DMS53 (cell line): ENCODE data around the gene PBX4.

Experiments used
- DNase-seq: peaks from one replicate; lab custom pipeline; 2025; lab: John Stamatoyannopoulos, UW

Gene PBX4

GRCh38 chr19:19588546-19588945, 29.9 kb downstream of the PBX4 start:
- DNase-seq = no peak

GRCh38 chr19:19587771-19588170, 30.7 kb downstream of the PBX4 start:
- no peak for DNase-seq

GRCh38 chr19:19584356-19584755, 34.1 kb downstream of the PBX4 start:
- no peak for DNase-seq

- DNase-seq = no peak
Observed at GRCh38 chr19:19582471-19582870, 36.0 kb downstream of the PBX4 start.

- no peak for DNase-seq
Observed at GRCh38 chr19:19581391-19581790, 37.1 kb downstream of the PBX4 start.

GRCh38 chr19:19580418-19580817, 38.1 kb downstream of the PBX4 start:
- DNase-seq = no peak

GRCh38 chr19:19579533-19580361, 38.7 kb downstream of the PBX4 start:
- no peak for DNase-seq

- no peak for DNase-seq
Observed at GRCh38 chr19:19578252-19578651, 40.2 kb downstream of the PBX4 start.

GRCh38 chr19:19575411-19575810, 43.1 kb downstream of the PBX4 start:
- no peak for DNase-seq

- no peak for DNase-seq
Observed at GRCh38 chr19:19571071-19571786, 47.3 kb downstream of the PBX4 start.

GRCh38 chr19:19570571-19570970, 47.9 kb downstream of the PBX4 start:
- DNase-seq = no peak

- no peak for DNase-seq
Observed at GRCh38 chr19:19568802-19569756, 49.4 kb downstream of the PBX4 start.

GRCh38 chr19:19567391-19567790, 51.1 kb downstream of the PBX4 start:
- DNase-seq = no peak

GRCh38 chr19:19566306-19566705, 52.2 kb downstream of the PBX4 start:
- no peak for DNase-seq

GRCh38 chr19:19563348-19563848, 55.1 kb downstream of the PBX4 start:
- no peak for DNase-seq

- DNase-seq = no peak
Observed at GRCh38 chr19:19562665-19563347, 55.7 kb downstream of the PBX4 start.

- no peak for DNase-seq
Observed at GRCh38 chr19:19561946-19562664, 56.4 kb downstream of the PBX4 start.

- DNase-seq = no peak
Observed at GRCh38 chr19:19559931-19560330, 58.6 kb downstream of the PBX4 start.

- no peak for DNase-seq
Observed at GRCh38 chr19:19558636-19559035, 59.9 kb downstream of the PBX4 start.

GRCh38 chr19:19558055-19558454, 60.4 kb downstream of the PBX4 start:
- DNase-seq = no peak
